NCI-H345 treated with DMSO at 0.1 percent for 48 hours (cell line): ENCODE measurements around the gene PRPF4.
"Not testable (repeated sequence)": the region's sequence is repeated elsewhere in the genome, so short reads cannot be mapped to it uniquely, and the experiment has no call there.

Experiments used
- DNase-seq: peaks from one replicate; lab custom pipeline; 2025; ENCODE audit not compliant: unreplicated experiment; lab: John Stamatoyannopoulos, UW

Gene PRPF4

DNA sequence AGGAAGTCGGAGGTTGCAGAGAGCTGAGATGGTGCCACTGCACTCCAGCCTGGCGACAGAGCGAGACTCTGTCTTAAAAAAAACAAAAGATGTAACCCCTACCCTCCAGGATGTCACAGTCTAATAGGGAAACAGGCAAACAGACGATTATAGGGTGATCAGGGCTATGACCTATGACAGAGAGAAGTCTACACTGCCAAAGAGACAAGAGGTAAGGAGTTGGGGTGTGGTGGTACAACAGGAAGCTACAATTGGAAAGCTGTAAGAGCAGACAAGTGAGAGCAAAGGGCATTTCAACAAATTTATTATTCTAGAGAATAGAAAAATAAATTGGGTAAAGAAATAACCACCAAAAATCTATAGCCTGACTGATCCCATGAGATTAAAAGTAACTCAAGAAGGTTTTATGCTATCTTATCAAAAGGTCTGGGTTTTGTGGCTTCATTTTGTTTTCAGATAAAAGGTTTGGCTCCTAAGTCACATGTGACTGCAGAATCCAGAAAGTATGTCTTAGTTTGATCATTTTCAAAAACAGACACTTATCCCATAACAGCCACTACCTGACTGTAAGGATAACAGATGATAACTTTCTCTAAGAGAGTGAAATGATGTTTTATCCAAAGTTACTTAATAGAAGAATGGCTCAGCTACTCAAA is 7.4 kb upstream of the PRPF4 start:
- DNase-seq = no peak

DNA sequence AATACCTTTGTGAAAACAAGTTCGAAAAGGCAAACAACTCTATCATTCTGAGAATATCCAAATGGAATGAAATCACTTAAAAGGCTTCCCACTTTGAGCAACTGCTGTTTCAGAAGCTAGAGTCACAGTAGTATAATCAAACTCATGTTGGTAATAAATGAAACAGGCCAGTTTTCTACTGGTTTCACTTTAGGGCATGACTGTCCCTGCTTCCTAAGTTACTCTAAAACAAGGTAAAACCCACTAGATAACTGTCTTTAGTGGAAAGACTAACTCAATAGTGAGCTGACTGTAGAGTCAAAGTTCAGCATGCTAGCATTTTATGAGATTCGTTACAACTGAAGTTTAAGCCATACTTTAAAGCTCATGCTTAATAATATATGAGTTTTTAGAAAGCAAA is 6.1 kb upstream of the PRPF4 start:
- no peak for DNase-seq

DNA sequence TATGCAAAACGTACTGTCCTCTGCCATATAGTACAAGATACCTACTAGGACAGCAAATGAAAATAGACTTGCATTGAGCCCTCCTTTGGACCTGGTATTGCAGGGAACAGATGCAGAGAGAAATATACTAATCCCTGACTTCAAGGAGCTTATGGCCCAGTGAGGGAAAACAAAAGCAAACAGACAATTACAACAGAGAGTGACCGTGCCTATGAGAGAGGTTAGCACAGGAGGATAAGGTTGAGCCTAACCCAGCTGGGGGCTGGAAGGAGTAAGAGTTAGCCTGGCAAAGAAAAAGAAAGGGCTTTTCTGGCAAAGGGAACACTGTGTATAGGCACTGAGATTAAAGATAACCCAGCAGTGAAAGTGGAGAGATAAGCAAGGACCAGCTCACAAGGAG is 5.6 kb upstream of the PRPF4 start:
- DNase-seq = no peak

DNA sequence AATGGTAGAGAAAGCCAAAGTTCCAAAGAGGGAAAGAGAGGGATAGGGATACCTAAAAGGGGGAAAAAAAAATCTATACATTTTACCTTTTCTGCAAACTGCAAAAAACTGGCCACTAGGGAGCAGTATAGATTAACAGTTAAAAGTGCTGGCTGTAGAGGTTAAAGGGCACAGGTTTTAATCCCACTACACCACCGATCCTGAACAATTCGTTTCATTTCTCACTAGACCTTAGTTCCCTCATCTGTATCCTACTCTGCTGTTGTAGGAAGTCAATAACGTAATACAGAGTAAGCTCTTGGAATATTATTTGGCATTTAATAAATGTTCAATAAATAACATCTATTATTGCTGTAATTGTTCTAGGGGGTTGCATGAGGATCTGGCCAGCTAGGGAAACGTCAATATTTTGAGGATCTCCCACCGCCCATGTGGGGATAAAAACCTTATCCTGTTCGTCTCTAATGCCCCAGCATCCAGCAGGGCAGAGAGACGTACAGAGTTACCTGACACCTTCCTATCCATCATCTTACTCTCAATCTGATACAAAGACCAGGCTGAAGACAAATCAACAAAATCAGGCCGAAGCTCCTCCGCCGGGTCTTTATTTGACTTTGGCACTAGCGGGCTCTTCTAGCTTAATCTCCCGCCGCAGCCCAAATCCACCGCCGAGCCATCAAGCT is 843 bp upstream of the PRPF4 start:
- peak; percentile 48 for DNase-seq

DNA sequence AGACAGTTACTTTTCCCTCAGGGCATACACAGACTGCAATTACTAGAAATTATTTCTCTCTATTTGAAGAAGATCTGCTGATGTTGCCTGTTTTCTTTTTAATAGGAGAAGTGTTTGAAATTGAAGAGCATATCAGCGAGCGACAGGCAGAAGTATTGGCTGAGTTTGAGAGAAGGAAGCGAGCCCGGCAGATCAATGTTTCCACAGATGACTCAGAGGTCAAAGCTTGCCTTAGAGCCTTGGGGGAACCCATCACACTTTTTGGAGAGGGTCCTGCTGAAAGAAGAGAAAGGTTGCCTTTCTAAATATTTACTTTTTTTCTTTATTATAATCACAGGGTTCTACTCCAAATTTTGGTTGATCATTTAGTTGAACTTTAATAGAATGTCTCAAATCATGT is 3.4 kb downstream of the PRPF4 start:
- no peak for DNase-seq

DNA sequence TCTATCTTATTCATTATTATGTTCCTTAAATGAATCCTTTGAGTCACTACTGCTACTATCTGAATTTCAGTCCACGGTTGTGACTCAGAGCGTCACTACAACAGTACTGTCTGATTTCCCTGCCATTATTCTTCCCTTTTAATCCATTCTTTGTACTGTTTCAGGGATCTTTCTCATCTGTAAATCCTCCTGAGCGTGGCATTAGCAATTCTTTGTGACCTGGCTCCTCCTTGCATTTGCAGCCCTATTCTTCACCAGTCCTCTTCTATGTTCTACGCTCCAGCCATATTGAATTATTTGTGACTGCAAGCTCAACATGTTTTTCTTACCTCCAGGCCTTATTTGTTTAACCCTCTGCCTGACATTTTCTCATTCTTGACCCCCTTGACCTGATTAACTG is 5.9 kb downstream of the PRPF4 start:
- DNase-seq = no peak

DNA sequence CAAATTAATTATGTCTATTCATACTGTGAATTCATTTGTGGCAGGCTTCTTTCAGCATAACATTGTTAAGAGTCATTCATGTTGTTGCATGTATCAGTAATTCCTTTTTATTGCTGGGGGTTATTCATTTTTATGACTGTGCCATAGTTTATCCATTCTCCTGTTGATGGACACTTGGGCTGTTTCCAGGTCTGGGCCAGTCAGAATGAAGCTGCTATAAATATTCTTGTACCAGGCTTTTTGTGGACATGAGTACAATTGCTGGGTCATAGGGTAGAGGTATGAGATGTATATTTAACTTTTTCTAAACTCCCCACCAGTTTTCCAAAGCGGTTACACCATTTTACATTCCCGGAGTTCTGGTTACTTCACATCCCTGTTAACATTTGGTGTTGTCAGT is 13.6 kb downstream of the PRPF4 start:
- DNase-seq = no peak

DNA sequence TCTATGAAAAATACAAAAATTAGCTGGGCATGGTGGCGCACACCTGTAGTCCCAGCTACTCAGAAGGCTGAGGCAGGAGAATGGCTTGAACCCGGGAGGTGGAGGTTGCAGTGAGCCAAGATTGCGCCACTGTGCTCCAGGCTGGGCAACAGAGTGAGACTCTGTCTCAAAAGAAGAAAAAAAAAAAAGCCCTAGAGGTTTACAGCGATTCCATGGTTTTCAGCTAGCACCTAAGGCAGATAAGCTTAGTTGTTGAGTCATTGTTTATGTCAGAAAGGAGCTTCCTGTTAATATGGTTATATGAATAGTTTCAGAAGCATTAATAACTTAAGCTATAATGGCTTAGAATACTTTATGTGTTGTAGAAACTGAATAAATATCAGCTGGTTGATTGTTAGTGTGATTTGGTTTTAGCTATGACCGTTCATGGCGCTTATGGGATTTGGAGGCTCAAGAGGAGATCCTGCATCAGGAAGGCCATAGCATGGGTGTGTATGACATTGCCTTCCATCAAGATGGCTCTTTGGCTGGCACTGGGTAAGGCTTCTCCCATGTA is 14.7 kb downstream of the PRPF4 start:
- no peak for DNase-seq

DNA sequence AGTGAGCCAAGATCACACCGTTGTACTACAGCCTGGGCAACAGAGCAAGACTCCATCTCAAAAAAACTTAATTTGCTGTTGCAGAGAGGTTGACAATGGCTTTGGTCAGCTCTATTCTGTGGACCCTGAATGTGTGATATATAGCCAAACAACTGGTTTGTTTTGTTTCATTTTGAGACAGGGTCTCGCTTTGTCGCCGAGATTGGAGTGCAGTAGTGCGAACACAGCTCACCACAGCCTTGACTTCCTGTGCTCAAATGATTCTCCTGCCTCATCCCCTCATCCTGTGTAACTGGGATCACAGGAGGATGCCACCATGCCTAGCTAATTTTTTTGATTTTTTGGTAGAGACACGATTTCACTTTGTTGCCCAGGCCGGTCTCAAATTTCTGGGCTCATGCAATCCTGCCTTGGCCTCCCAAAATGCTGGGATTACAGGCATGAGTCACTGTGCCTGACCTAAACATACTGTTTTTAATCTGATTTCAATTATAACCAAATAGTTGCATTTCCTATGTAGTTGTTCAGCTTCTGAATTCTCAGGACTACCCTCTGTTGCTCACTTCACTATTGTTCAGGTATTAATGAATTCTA is 17.9 kb downstream of the PRPF4 start:
- no peak for DNase-seq

DNA sequence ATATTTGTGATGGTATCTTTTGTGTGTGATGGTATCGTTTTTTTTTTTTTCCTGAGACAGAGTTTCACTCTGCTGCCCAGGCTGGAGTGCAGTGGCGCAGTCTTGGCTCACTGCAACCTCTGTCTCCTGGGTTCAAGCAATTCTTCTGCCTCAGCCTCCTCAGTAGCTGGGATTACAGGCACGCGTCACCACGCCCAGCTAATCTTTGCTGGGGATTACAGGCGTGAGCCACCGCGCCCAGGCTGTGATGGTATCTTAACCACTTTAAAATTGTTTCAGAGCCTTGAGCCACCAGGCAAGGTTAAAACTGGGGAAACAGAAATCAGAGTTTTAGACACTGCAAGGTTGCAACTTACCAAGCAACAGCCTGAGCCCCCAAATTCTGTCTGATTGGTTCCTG is 20.8 kb downstream of the PRPF4 start:
- not testable (repeated sequence) for DNase-seq

DNA sequence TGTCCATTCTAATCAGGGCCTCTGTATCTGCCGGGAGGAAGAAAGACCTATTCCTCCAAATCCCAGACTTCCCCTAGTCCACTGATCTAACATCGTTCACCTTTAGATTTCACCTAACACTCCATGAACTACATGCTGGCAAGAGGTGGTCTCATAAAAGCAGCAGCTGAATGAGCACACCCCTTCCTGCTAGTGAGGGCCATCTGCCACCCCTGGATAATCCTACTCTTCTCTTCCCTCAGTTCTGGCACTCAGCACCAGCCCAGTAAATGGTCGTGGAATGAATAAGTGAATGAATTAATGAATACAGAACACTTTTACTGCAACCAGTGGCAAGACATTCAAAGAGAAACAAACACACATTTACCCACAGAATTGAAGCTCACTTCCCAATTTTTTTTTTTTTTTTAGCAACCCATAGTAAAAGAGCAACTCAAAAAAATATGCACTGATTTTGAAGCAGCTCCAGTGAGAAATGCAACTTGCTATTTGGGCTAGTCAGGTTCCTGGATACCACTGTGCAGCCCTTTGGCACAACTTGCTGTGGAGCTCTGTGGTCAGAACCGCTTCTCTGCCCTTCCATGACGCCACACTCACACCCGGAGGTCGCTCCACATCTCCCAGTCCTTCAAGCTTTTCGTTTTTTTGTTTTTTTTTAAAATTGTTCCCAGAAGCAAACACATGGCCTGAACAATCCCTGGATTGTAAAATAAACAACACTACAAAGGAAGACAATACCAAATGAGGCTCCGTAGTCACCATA is 21.5 kb downstream of the PRPF4 start:
- DNase-seq = no peak

DNA sequence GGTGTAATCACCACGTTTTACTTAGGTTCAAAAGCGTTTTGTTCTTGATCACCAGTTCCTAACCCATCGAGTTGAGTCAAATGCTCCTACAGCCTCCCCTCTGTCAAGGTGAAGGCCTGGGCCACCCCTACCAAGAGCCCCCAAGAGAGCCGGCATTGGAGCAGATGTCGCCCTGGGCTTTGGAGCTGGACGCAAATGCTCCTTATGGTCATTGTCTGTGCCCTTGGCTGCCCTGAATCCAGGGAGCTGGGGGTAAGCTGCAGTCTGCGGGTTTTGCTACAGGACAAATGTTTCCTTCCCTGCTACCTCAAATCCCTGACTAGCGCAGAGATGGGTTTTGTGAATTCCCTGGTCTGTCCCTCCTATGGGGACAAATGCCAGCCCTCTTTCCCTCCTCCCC is 22.9 kb downstream of the PRPF4 start:
- DNase-seq = no peak

DNA sequence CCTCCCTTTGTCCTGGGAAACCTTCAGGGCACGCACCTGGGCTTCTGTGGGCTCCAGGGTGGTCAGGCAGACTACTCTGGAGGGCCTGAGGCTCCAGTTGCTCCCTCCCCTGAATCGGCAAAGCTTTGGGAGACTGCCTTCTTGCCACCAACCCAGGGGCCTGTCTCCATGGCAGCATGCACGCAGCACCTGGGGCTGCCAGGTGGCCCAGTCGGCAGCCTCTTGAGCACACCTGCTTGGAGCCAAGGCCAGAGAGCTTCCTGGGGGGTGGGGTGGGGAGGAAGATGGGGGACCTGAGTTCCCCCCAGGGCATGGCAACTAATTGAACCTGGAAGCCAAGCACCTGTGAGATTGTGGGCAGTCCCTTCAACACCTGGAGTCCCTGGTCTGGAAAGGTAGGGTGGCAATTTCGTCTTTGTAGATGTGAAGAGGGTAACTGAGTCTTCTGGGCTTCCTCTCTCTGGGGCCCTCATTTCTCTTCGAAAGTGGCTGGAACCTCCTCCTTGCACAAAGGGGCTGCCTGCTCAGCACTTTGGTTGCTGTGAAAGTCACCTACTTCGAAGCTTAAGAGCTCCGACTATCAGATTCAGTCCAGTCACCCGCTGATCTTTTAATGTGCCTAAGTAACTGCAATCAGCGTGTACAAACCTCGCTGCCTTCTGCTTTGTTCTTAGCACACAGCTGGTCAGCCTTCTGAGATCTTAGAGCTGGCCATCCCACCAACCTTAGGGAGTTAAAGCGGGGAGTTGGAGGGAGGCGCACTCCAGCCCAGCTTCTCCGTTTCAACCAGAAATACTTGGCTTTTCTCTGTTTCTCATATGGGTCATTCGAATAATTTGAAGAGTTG is 23.7 kb downstream of the PRPF4 start:
- DNase-seq = peak; percentile 85

DNA sequence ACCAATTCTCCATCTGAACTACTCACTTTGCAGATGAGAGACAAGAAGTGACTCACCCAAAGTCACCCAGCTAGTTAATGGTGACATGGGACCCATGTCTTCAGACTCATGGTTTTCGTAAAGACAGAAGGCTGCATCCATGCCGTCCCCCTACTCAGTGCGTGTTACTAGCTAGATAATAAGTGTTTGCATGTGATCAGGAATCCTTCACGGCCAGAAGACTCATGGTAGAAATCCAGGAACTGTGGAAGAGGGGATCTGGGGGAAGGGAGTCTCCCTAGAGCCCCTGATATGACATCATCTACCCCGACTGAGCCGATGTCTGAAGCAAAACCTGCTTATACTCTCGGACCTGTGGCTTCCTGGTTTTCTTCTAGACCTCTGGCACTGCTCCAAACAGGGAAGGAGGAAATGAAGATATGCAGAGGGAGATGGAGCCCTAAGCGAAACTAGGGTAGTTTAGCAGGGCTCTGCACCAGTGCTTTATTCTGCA is 24.4 kb downstream of the PRPF4 start:
- no peak for DNase-seq

DNA sequence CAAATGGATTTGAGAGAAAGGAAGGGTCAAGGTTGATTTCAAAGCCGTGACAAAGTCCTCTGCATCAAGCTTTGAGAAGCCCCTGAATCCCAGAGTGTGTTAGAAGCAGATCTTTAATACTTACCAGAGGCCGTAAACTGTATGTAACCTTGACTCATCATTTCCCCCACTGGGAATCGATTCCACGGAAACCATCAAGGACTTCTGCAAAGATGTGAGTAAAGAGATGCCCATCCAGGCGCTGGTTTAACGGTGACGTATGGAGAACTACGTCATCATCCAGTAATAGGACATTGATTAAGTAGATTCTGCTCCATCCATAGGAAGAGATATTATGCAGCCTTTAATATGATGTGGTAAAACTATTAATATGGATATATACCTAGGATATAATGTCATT is 26.1 kb downstream of the PRPF4 start:
- DNase-seq = no peak

DNA sequence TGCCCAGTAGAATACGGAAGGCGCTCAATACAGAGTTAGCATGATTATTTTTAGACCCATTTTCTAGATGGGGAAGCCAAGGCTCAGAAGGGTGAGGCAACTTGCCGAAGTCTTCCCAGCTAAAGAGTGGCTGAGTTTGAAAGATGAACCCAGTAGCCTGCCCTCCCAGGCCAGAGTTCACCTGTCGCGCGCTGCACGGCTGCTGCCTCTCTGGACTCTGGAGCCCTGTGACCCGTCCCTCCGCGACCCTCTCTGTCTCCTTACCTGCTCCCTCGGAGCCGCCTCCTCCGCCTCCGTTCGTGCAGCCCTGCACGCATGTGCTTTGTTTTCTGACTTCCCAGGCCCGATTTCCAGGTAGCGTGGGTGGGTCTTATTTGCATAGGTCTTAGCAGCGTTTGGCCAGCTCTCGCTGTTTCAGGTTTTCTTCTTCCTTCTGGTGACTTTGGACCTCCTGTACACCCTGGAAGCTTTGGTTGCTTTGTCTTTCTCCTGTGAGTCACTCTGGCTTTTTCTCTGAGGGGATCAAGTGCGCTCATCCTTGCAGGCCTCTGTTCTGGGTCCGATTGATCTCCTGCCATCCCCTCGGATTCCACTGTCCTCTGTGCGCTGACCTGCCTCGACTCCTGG is 27.4 kb downstream of the PRPF4 start, which contains the start of gene RNF183:
Gene RNF183 (minus strand): TSS at position 585 of the 627 bp plus-strand sequence. CDS start 5,192 bp downstream, outside the sequence.
- no peak for DNase-seq

DNA sequence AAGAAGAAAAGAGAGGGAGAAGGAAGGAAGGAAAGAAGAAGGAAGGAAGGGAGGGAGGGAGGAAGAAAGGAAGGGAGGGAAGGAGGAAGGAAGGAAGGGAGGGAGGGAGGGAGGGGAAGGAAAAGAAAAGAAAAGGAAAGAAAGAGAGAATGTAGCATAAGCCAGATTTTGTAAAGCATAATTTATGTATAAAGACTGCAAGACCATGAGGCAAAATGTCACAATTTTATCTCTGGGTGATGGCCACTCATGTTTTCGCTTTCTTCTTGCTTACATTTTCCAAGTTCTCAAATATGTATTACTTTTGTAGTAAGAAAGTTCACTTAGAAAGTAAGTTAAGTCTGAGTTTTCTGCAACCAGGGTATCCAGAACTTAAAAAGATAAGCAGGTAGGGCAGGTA is 31.1 kb downstream of the PRPF4 start:
- DNase-seq = no peak

DNA sequence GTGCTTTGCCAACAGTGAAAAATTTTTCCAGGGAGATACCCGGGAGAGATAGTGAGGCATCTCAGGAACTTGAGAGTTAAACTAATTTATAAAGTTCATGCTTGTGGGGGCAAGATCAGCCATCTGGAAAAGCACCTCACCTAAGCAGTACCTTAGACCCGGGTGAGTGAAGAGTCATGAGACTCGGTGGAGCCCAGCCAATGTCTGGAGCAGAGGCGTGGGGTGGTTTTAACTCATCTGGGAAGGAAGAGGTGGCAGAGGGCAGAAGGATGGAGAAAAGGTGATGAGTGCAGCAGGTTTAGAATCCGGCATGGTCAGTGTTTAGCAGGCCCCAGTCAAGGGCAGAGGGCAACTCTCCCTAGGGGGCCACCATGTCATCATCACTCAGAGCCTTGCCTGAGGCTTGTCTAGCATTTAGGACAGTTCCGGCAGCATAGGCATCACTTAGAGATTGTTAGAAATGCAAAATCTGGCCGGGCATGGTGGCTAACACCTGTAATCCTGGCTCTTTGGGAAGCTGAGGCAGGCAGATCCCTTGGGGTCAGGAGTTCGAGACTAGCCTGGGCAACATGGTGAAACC is 32.0 kb downstream of the PRPF4 start:
- DNase-seq = no peak

DNA sequence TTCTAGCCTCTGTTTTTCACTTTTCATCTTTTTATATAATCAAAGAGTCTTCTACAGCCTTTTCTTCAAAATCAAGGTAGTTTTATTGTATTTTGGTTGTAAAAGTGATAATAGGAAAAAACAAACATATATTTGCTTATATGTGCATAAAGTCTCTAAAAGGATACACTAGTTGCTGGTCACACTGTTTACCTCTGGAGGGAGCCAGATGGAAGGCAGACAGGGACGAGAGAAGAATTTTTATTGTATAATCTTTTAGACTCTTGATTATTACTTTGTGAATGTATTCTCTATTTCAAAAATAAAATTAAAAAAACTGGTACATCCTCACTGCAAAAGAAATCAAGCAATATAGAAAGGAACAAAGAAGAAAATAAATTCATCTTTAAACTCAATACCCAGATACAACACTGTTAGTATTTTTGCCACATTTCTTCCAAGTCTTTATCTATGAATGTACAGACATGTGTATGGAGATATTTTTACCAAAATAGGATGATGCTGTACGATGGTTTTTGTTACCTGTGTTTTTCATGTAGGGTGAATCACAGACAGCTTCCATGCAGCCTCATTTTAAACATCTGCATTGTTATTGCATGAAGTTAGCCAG is 33.9 kb downstream of the PRPF4 start:
- DNase-seq = no peak
